Glutamatergic neuron (in vitro differentiated cells): ENCODE results near the gene ACSS1. TPM values are rescaled to one million over a fixed set of nuclear protein-coding genes. Genes with fewer than 3 reads are reported as not detected.

Experiments
- DNase-seq: peaks from one replicate; pipeline ENCODE4 v3.0.0; 2022
- H3K27ac Mint-ChIP-seq: one replicate; pipeline ENCODE4 v1.8.0; 2020; ENCODE audit warnings: mild to moderate bottlenecking, mixed read lengths, inconsistent platforms; ENCODE audit not compliant: unreplicated experiment
- H3K27me3 Mint-ChIP-seq: one replicate; pipeline ENCODE4 v1.8.0; 2020; ENCODE audit warnings: mild to moderate bottlenecking, moderate library complexity, mixed read lengths, inconsistent platforms; ENCODE audit not compliant: unreplicated experiment
- H3K36me3 Mint-ChIP-seq: one replicate; pipeline ENCODE4 v1.8.0; 2020; ENCODE audit warnings: mild to moderate bottlenecking, mixed read lengths, inconsistent platforms; ENCODE audit not compliant: unreplicated experiment
- H3K4me1 Mint-ChIP-seq: one replicate; pipeline ENCODE4 v1.8.0; 2020; ENCODE audit warnings: mild to moderate bottlenecking, low read depth, mixed read lengths, inconsistent platforms; ENCODE audit not compliant: unreplicated experiment
- H3K4me3 Mint-ChIP-seq: one replicate; pipeline ENCODE4 v1.8.0; 2020; ENCODE audit warnings: mild to moderate bottlenecking, mixed read lengths, inconsistent platforms; ENCODE audit not compliant: unreplicated experiment
- H3K9me3 Mint-ChIP-seq: one replicate; pipeline ENCODE4 v1.8.0; 2020; ENCODE audit warnings: mild to moderate bottlenecking, moderate library complexity, mixed read lengths, inconsistent platforms; ENCODE audit not compliant: unreplicated experiment
- CTCF ChIP-seq: fragments of 200-600 bp; sonication (generic); IDR thresholded peaks from one replicate; pipeline ENCODE4 v1.5.0; 2021; ENCODE audit not compliant: partially characterized antibody, unreplicated experiment
- total RNA-seq: library from RNA; stranded (reverse); fragmentation: NEBNext Ultra II Directional; extraction: Animal tissue kit (Norgen Biotek cat#: 25700); gene quantifications from one replicate; pipeline ENCODE4 v1.2.1, GENCODE V29; 2021; ENCODE audit not compliant: unreplicated experiment

ACSS1 gene
- total RNA-seq, 1 donor from 2014 or later = not detected

- DNase-seq = no peak
- Mint-ChIP-seq H3K27me3 (peaks cover 6% of the 10 kb centered on the region), H3K4me1 (no peaks in the 10 kb centered on the region), H3K36me3 (no peaks in the 10 kb centered on the region), H3K9me3 (peaks cover 4% of the 10 kb centered on the region), H3K27ac (no peak overlapping the region), H3K4me3 (no peak overlapping the region)
- TF ChIP-seq CTCF = no peak
Observed at GRCh38 chr20:25013478-25014380, 44.2 kb downstream of the ACSS1 start.

- DNase-seq = no peak
- Mint-ChIP-seq H3K9me3 (peaks cover 2% of the 10 kb centered on the region), H3K27ac (no peak overlapping the region), H3K4me1 (no peaks in the 10 kb centered on the region), H3K27me3 (peaks cover 8% of the 10 kb centered on the region), H3K36me3 (no peaks in the 10 kb centered on the region), H3K4me3 (no peak overlapping the region)
- TF ChIP-seq CTCF = no peak
Observed at GRCh38 chr20:25012616-25013189, 45.2 kb downstream of the ACSS1 start.

- H3K27ac Mint-ChIP-seq = no peak overlapping the region
- no peak for DNase-seq
- no peak for TF ChIP-seq CTCF
- no peaks in the 10 kb centered on the region for H3K36me3 Mint-ChIP-seq
- peaks cover 8% of the 10 kb centered on the region for H3K27me3 Mint-ChIP-seq
- H3K9me3 Mint-ChIP-seq = peaks cover 2% of the 10 kb centered on the region
- H3K4me1 Mint-ChIP-seq = no peaks in the 10 kb centered on the region
- H3K4me3 Mint-ChIP-seq = no peak overlapping the region
Observed at GRCh38 chr20:25011831-25012241, 46.1 kb downstream of the ACSS1 start.

- no peak for DNase-seq
- H3K4me3 Mint-ChIP-seq = no peak overlapping the region
- no peaks in the 10 kb centered on the region for H3K36me3 Mint-ChIP-seq
- H3K27ac Mint-ChIP-seq = no peak overlapping the region
- peaks cover 2% of the 10 kb centered on the region for H3K9me3 Mint-ChIP-seq
- H3K4me1 Mint-ChIP-seq = no peaks in the 10 kb centered on the region
- TF ChIP-seq CTCF = no peak
- peaks cover 8% of the 10 kb centered on the region for H3K27me3 Mint-ChIP-seq
Observed at GRCh38 chr20:25011261-25011660, 46.7 kb downstream of the ACSS1 start.
